ENCODE data around the gene ADA. TPM values are rescaled to one million over a fixed set of nuclear protein-coding genes. Genes with fewer than 3 reads are reported as not detected.

ADA gene
- total and polyA plus RNA-seq, 3 experiments from 2014 or later = 21.1 to 56.4 (median 21.3) TPM

- H3K9me3 ChIP-seq (ENCODE audit: low read length) = no peaks in the 10 kb centered on the region
- no peaks in the 10 kb centered on the region for H3K36me3 ChIP-seq (ENCODE audit: insufficient read depth, low read length)
- no peak overlapping the region for H3K27ac ChIP-seq (ENCODE audit: low read depth, low read length)
- ChIA-PET POLR2A (no interaction called here), CTCF (no interaction called here)
- no peak overlapping the region for H3K27ac Mint-ChIP-seq
- no peaks in the 10 kb centered on the region for H3K9me3 Mint-ChIP-seq
- H3K4me3 Mint-ChIP-seq = no peak overlapping the region
- no peaks in the 10 kb centered on the region for H3K27me3 ChIP-seq (ENCODE audit: insufficient read depth, low read length, poor library complexity, severe bottlenecking)
- peaks cover 0 to 7% of the 10 kb centered on the region in 2 donors for H3K27me3 Mint-ChIP-seq
- no peak for DNase-seq
- no peak overlapping the region for H3K4me3 ChIP-seq (ENCODE audit: low read length)
- H3K36me3 Mint-ChIP-seq = no peaks in the 10 kb centered on the region
- H3K4me1 Mint-ChIP-seq = peaks cover 7 to 12% (median 11%) of the 10 kb centered on the region in 3 donors
- H3K4me1 ChIP-seq (ENCODE audit: insufficient read depth, low read length) = no peaks in the 10 kb centered on the region
Measured at GRCh38 chr20:44579313-44580081, 72.0 kb downstream of the ADA start.

- CTCF ChIA-PET = interaction anchor here (1.6 kb wide), 1 partner anchor 18 kb away, joined by 3 read pairs; no protein-coding TSS in a partner anchor
- Mint-ChIP-seq H3K9me3 (no peaks in the 10 kb centered on the region), H3K4me3 (no peak overlapping the region), H3K36me3 (no peaks in the 10 kb centered on the region), H3K27me3 (peaks cover 0 to 7% of the 10 kb centered on the region in 2 donors), H3K4me1 (peaks cover 9 to 14% (median 11%) of the 10 kb centered on the region in 3 donors), H3K27ac (peak overlapping the region in 2 of 8 donors; percentile 10 to 28)
- Histone ChIP-seq H3K27me3 (ENCODE audit: insufficient read depth, low read length, poor library complexity, severe bottlenecking) (no peaks in the 10 kb centered on the region), H3K4me1 (ENCODE audit: insufficient read depth, low read length) (no peaks in the 10 kb centered on the region), H3K4me3 (ENCODE audit: low read length) (no peak overlapping the region), H3K27ac (ENCODE audit: low read depth, low read length) (no peak overlapping the region), H3K36me3 (ENCODE audit: insufficient read depth, low read length) (no peaks in the 10 kb centered on the region), H3K9me3 (ENCODE audit: low read length) (no peaks in the 10 kb centered on the region)
- peak in 1 of 5 donors; percentile 3 for DNase-seq
- POLR2A ChIA-PET = no interaction called here
Measured at GRCh38 chr20:44576297-44576696, 75.2 kb downstream of the ADA start.

- no peaks in the 10 kb centered on the region for H3K4me1 ChIP-seq (ENCODE audit: insufficient read depth, low read length)
- ChIA-PET POLR2A (no interaction called here), CTCF (interaction anchor here (1.1 kb wide), 1 partner anchor 8 kb away, joined by 3 read pairs; no protein-coding TSS in a partner anchor)
Measured at GRCh38 chr20:44574372-44574771, 77.1 kb downstream of the ADA start.

GRCh38 chr20:44573501-44573869, 78.0 kb downstream of the ADA start:
- H3K27ac Mint-ChIP-seq = peak overlapping the region in 1 of 8 donors; percentile 35
- H3K4me1 Mint-ChIP-seq = peaks cover 4 to 16% (median 9%) of the 10 kb centered on the region in 3 donors
- H3K9me3 Mint-ChIP-seq = no peaks in the 10 kb centered on the region
- Histone ChIP-seq H3K36me3 (ENCODE audit: insufficient read depth, low read length) (no peaks in the 10 kb centered on the region), H3K4me3 (ENCODE audit: low read length) (no peak overlapping the region), H3K4me1 (ENCODE audit: insufficient read depth, low read length) (no peaks in the 10 kb centered on the region), H3K27ac (ENCODE audit: low read depth, low read length) (no peak overlapping the region), H3K27me3 (ENCODE audit: insufficient read depth, low read length, poor library complexity, severe bottlenecking) (no peaks in the 10 kb centered on the region), H3K9me3 (ENCODE audit: low read length) (no peaks in the 10 kb centered on the region)
- POLR2A ChIA-PET = no interaction called here
- no peaks in the 10 kb centered on the region for H3K36me3 Mint-ChIP-seq
- peaks cover 2 to 3% of the 10 kb centered on the region in 2 donors for H3K27me3 Mint-ChIP-seq
- H3K4me3 Mint-ChIP-seq = no peak overlapping the region
- CTCF ChIA-PET = no interaction called here
- DNase-seq = no peak

More at GRCh38 chr20:44574372-44574771, 77.1 kb downstream of the ADA start:
- Mint-ChIP-seq H3K9me3 (no peaks in the 10 kb centered on the region), H3K4me1 (peaks cover 4 to 16% (median 9%) of the 10 kb centered on the region in 3 donors), H3K27ac (no peak overlapping the region), H3K4me3 (no peak overlapping the region), H3K36me3 (no peaks in the 10 kb centered on the region), H3K27me3 (peaks cover 2 to 4% of the 10 kb centered on the region in 2 donors)
- no peak overlapping the region for H3K27ac ChIP-seq (ENCODE audit: low read depth, low read length)
- H3K9me3 ChIP-seq (ENCODE audit: low read length) = no peaks in the 10 kb centered on the region
- no peaks in the 10 kb centered on the region for H3K36me3 ChIP-seq (ENCODE audit: insufficient read depth, low read length)
- DNase-seq = no peak
- H3K27me3 ChIP-seq (ENCODE audit: insufficient read depth, low read length, poor library complexity, severe bottlenecking) = no peaks in the 10 kb centered on the region
- H3K4me3 ChIP-seq (ENCODE audit: low read length) = no peak overlapping the region

GRCh38 chr20:44572551-44573500, 78.7 kb downstream of the ADA start:
- H3K27me3 ChIP-seq (ENCODE audit: insufficient read depth, low read length, poor library complexity, severe bottlenecking) = no peaks in the 10 kb centered on the region
- peak overlapping the region in 1 of 8 donors; percentile 72 for H3K27ac Mint-ChIP-seq
- H3K27ac ChIP-seq (ENCODE audit: low read depth, low read length) = no peak overlapping the region
- POLR2A ChIA-PET = no interaction called here
- no peaks in the 10 kb centered on the region for H3K9me3 Mint-ChIP-seq
- no peak for DNase-seq
- no peaks in the 10 kb centered on the region for H3K4me1 ChIP-seq (ENCODE audit: insufficient read depth, low read length)
- H3K27me3 Mint-ChIP-seq = peaks cover 0 to 2% of the 10 kb centered on the region in 2 donors
- no peaks in the 10 kb centered on the region for H3K9me3 ChIP-seq (ENCODE audit: low read length)
- no peaks in the 10 kb centered on the region for H3K36me3 Mint-ChIP-seq
- no peaks in the 10 kb centered on the region for H3K36me3 ChIP-seq (ENCODE audit: insufficient read depth, low read length)
- CTCF ChIA-PET = no interaction called here
- H3K4me3 Mint-ChIP-seq = no peak overlapping the region
- no peak overlapping the region for H3K4me3 ChIP-seq (ENCODE audit: low read length)
- peaks cover 4 to 16% (median 9%) of the 10 kb centered on the region in 3 donors for H3K4me1 Mint-ChIP-seq

GRCh38 chr20:44571362-44571988, 80.0 kb downstream of the ADA start:
- Histone ChIP-seq H3K27me3 (ENCODE audit: insufficient read depth, low read length, poor library complexity, severe bottlenecking) (no peaks in the 10 kb centered on the region), H3K36me3 (ENCODE audit: insufficient read depth, low read length) (no peaks in the 10 kb centered on the region), H3K27ac (ENCODE audit: low read depth, low read length) (no peak overlapping the region), H3K4me3 (ENCODE audit: low read length) (no peak overlapping the region), H3K9me3 (ENCODE audit: low read length) (no peaks in the 10 kb centered on the region), H3K4me1 (ENCODE audit: insufficient read depth, low read length) (no peaks in the 10 kb centered on the region)
- Mint-ChIP-seq H3K4me3 (no peak overlapping the region), H3K4me1 (peaks cover 4 to 9% (median 6%) of the 10 kb centered on the region in 3 donors), H3K27ac (no peak overlapping the region), H3K27me3 (peaks cover 0 to 2% of the 10 kb centered on the region in 2 donors), H3K9me3 (no peaks in the 10 kb centered on the region), H3K36me3 (no peaks in the 10 kb centered on the region)
- ChIA-PET CTCF (no interaction called here), POLR2A (no interaction called here)
- DNase-seq = peak in 1 of 5 donors; percentile 11

GRCh38 chr20:44570367-44570766, 81.1 kb downstream of the ADA start:
- peaks cover 0 to 4% (median 2%) of the 10 kb centered on the region in 3 donors for H3K4me1 Mint-ChIP-seq
- CTCF ChIA-PET = no interaction called here
- no peak overlapping the region for H3K27ac Mint-ChIP-seq
- no peaks in the 10 kb centered on the region for H3K9me3 Mint-ChIP-seq
- H3K4me3 ChIP-seq (ENCODE audit: low read length) = no peak overlapping the region
- H3K9me3 ChIP-seq (ENCODE audit: low read length) = no peaks in the 10 kb centered on the region
- H3K4me3 Mint-ChIP-seq = no peak overlapping the region
- POLR2A ChIA-PET = no interaction called here
- H3K36me3 Mint-ChIP-seq = no peaks in the 10 kb centered on the region
- no peaks in the 10 kb centered on the region for H3K27me3 ChIP-seq (ENCODE audit: insufficient read depth, low read length, poor library complexity, severe bottlenecking)
- no peak for DNase-seq
- no peaks in the 10 kb centered on the region for H3K36me3 ChIP-seq (ENCODE audit: insufficient read depth, low read length)
- no peak overlapping the region for H3K27ac ChIP-seq (ENCODE audit: low read depth, low read length)
- H3K4me1 ChIP-seq (ENCODE audit: insufficient read depth, low read length) = no peaks in the 10 kb centered on the region
- peaks cover 0 to 2% of the 10 kb centered on the region in 2 donors for H3K27me3 Mint-ChIP-seq
